ENCODE measurements around the gene MIGA1.

DNA sequence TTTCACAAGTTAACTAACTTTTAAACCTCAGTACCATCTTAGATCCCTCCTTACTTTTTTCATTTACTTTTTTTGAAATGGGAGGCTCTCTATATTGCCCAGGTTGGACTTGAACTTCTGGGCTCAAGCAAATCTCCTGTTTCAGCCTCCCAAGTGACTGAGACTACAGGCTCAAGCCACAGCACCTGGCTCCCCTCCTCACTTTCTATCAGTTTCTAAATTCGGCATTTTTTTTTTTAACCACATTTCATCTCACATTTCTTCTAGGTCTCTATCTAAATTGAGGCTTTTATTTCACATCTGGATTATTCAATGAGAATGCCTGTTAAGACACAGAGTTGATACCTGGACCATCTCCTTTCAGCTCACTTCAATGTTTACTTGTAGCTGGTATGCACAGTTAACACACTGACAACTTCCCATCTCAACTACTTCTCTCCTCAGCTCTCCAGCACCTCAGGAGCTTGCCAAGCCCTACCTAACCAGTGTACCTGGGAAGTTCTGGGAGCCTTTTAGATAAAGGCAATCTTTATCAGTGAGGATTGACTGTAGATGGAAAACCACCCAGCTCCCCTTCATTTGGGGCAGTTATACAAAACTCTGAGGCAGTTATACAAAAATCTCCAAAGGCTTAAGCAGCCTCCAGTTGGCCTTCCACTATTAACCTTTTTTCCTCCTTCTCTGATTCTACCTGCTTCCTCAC, 23.2 kb upstream of the MIGA1 start:
- TF ChIP-seq ZNF274 (IDR thresholded peaks at IDR 0.05; ENCODE audit: low read depth, low read length) (no peak), YY1 (IDR thresholded peaks at IDR 0.05; ENCODE audit: insufficient read depth, insufficient read length) (no peak)
